Esophagus muscularis mucosa (tissue), 4 donors: ENCODE results near the gene DAZAP1.

Source experiments
- CTCF ChIP-seq, 3 experiments: fragments of 200-600 bp in 2 of 3; fragments of 450-650 bp in 1 of 3; sonication (generic) in 2 of 3; IDR thresholded peaks; one replicate each; pipeline ENCODE4 v1.5.1; 2017 to 2019; ENCODE audit warnings: antibody characterized with exemption in 3 of 3, mild to moderate bottlenecking in 2 of 3, moderate library complexity in 1 of 3
- EP300 ChIP-seq: sonication (generic); formaldehyde crosslinking; IDR thresholded peaks from one replicate; pipeline ENCODE4 v1.6.1; 2017; ENCODE audit warnings: antibody characterized with exemption
- POLR2A ChIP-seq: fragments of 450-650 bp; IDR thresholded peaks from one replicate; pipeline ENCODE4 v1.6.1; 2017; ENCODE audit warnings: antibody characterized with exemption, moderate library complexity, mild to moderate bottlenecking, low read depth
- POLR2AphosphoS5 ChIP-seq, 2 donors: sonication (generic); formaldehyde crosslinking; IDR thresholded peaks; one replicate each; pipeline ENCODE4 v1.6.1; 2017; ENCODE audit warnings: antibody characterized with exemption in 2 of 2

DNA sequence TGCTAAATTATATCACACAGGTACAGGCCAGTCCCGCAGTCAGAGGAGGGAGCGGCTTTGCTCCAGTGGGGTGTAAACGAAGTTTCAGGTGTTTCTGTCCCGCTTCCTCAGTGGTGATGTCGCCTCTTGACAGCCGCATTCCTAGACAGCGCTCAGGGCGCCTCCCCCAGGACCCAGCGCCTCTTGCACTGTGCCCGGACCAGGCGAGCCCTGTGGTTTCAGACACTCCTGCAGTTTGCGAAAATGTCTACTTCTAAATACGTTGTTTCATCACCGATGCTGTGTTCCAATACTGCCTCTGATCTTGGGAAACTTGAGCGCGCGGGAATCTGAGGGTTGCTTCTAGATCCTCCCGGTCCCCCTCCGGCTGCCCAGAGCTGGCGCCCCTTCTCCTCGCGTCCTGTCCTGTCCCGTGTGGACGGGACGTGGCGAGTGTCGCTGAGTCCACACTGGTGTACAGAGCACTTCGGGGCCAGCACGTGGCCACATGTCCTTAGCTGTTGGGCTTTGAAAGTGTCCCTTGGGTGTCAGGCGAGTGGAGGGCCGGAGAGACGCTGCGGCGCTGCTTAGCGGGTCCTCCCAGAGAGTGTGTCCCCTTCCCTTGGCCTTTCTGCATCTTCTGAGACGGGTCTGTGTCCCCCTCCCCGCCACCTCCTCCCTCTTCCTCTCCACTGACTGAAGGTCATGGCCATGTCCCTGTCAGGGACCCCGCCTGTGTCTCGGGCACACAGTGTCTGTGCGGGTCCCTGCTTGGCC lies 16.2 kb downstream of the DAZAP1 start:
- TF ChIP-seq CTCF (IDR thresholded peaks at IDR 0.05) = no peak
- TF ChIP-seq POLR2A = no peak
- no peak for TF ChIP-seq EP300
- no peak for TF ChIP-seq POLR2AphosphoS5 (IDR thresholded peaks at IDR 0.05)
